Neural progenitor cell (in vitro differentiated cells): ENCODE data around the gene EDN1. TPM values are rescaled to one million over a fixed set of nuclear protein-coding genes. Genes with fewer than 3 reads are reported as not detected.

ENCODE experiments used
- DNase-seq: peaks from one replicate; pipeline ENCODE4 v3.0.0-alpha.2; 2016; ENCODE audit warnings: low spot score
- H2AFZ ChIP-seq: fragments of 200-600 bp; sonication (generic); replicated peaks from 2 replicates; pipeline ENCODE4 v1.6.1; 2016; ENCODE audit warnings: antibody characterized with exemption
- H3F3A ChIP-seq: fragments of 200-600 bp; sonication (generic); 2 replicates; pipeline ENCODE4 v1.6.1; 2016; ENCODE audit warnings: antibody characterized with exemption, low read depth
- H3K27ac ChIP-seq: fragments of 200-600 bp; sonication (generic); 2 replicates; pipeline ENCODE4 v1.5.1; 2016; ENCODE audit warnings: mild to moderate bottlenecking
- H3K27me3 ChIP-seq: fragments of 200-600 bp; sonication (generic); 2 replicates; pipeline ENCODE4 v1.6.1; 2016; ENCODE audit warnings: mild to moderate bottlenecking, moderate library complexity
- H3K36me3 ChIP-seq: fragments of 200-600 bp; sonication (generic); 2 replicates; pipeline ENCODE4 v1.5.1; 2016
- H3K4me1 ChIP-seq: fragments of 200-600 bp; sonication (generic); 2 replicates; pipeline ENCODE4 v1.6.1; 2016; ENCODE audit warnings: mixed run types
- H3K4me2 ChIP-seq: fragments of 200-600 bp; sonication (generic); 2 replicates; pipeline ENCODE4 v1.6.1; 2016
- H3K4me3 ChIP-seq: fragments of 200-600 bp; sonication (generic); 2 replicates; pipeline ENCODE4 v1.5.1; 2016
- H3K79me2 ChIP-seq: fragments of 200-600 bp; sonication (generic); 2 replicates; pipeline ENCODE4 v1.6.1; 2016; ENCODE audit warnings: low read depth
- H3K9ac ChIP-seq: fragments of 200-600 bp; sonication (generic); 2 replicates; pipeline ENCODE4 v1.6.1; 2016
- H3K9me3 ChIP-seq: fragments of 200-600 bp; sonication (generic); 2 replicates; pipeline ENCODE4 v1.5.1; 2016; ENCODE audit warnings: low read depth
- H4K20me1 ChIP-seq: fragments of 200-600 bp; sonication (generic); 2 replicates; pipeline ENCODE4 v1.6.1; 2016; ENCODE audit warnings: low read depth
- H3K27ac Mint-ChIP-seq: 3 replicates; pipeline ENCODE4 v1.8.0; 2021; ENCODE audit warnings: mixed read lengths
- H3K27me3 Mint-ChIP-seq: 2 replicates; pipeline ENCODE4 v1.8.0; 2022; ENCODE audit warnings: low read depth, mild to moderate bottlenecking, inconsistent platforms, moderate library complexity, mixed read lengths; ENCODE audit not compliant: insufficient read depth
- H3K36me3 Mint-ChIP-seq: 3 replicates; pipeline ENCODE4 v1.8.0; 2021; ENCODE audit warnings: mixed read lengths
- H3K4me1 Mint-ChIP-seq: 3 replicates; pipeline ENCODE4 v1.8.0; 2021; ENCODE audit warnings: mixed read lengths
- H3K4me3 Mint-ChIP-seq: 3 replicates; pipeline ENCODE4 v1.8.0; 2021; ENCODE audit warnings: mild to moderate bottlenecking, moderate library complexity, mixed read lengths
- H3K9me3 Mint-ChIP-seq: 3 replicates; pipeline ENCODE4 v1.8.0; 2020; ENCODE audit warnings: mixed read lengths
- EZH2 ChIP-seq: fragments of 200-600 bp; sonication (generic); IDR thresholded peaks from 2 replicates; pipeline ENCODE4 v1.6.1; 2017; ENCODE audit warnings: antibody characterized with exemption, mild to moderate bottlenecking, moderate library complexity
- EZH2phosphoT487 ChIP-seq: fragments of 200-600 bp; sonication (generic); IDR thresholded peaks from 2 replicates; pipeline ENCODE4 v1.6.1; 2017; ENCODE audit warnings: antibody characterized with exemption
- total RNA-seq: library from RNA; depleted of rRNA; stranded (reverse); fragments of >200 nt; gene quantifications from 2 replicates; pipeline ENCODE4 v1.2.3, GENCODE V29; 2015; ENCODE audit warnings: low replicate concordance
- TF ChIP-seq, protein P1 (sequence below): fragments of 200-600 bp; sonication (generic); IDR thresholded peaks from 2 replicates; pipeline ENCODE4 v1.5.1; 2017; ENCODE audit warnings: antibody characterized with exemption, mild to moderate bottlenecking

EDN1 gene
- total RNA-seq, 1 donor from 2014 or later, result 2.9 TPM

DNA sequence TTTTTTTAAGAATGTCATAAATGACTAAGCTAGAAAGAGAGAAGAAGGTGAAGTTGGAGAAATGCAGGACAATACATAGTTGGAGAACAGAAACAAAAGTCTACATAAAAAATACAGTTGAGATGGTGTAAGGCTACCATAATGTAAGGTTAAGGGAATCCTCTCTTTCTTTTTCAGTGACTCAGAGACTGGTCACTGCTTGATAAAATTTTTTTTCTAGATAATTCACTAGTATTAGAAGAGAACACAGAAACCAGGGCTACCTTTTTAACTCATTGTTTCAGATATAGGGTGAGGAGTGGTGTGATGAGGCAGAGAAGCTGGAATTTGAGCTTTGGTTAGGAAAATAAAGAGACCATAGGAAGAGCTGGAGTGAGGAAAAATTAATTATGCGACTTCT, 18.2 kb upstream of the EDN1 start:
- Histone ChIP-seq H3K36me3 (no peaks in the 10 kb centered on the region), H3K9me3 (peaks cover 5% of the 10 kb centered on the region), H4K20me1 (no peaks in the 10 kb centered on the region), H3K27me3 (no peaks in the 10 kb centered on the region), H3K27ac (no peak overlapping the region), H3K4me1 (no peaks in the 10 kb centered on the region), H3K9ac (no peak overlapping the region), H3K4me3 (no peak overlapping the region), H2AFZ (no peak overlapping the region), H3K79me2 (no peaks in the 10 kb centered on the region), H3K4me2 (no peak overlapping the region), H3F3A (no peaks in the 10 kb centered on the region)
- H3K36me3 Mint-ChIP-seq, result peaks cover 2% of the 10 kb centered on the region
- peaks cover 17% of the 10 kb centered on the region for H3K9me3 Mint-ChIP-seq
- no peak overlapping the region for H3K27ac Mint-ChIP-seq
- no peak for DNase-seq
- peaks cover 3% of the 10 kb centered on the region for H3K27me3 Mint-ChIP-seq
- H3K4me1 Mint-ChIP-seq, result no peaks in the 10 kb centered on the region
- TF ChIP-seq, protein P1, sequence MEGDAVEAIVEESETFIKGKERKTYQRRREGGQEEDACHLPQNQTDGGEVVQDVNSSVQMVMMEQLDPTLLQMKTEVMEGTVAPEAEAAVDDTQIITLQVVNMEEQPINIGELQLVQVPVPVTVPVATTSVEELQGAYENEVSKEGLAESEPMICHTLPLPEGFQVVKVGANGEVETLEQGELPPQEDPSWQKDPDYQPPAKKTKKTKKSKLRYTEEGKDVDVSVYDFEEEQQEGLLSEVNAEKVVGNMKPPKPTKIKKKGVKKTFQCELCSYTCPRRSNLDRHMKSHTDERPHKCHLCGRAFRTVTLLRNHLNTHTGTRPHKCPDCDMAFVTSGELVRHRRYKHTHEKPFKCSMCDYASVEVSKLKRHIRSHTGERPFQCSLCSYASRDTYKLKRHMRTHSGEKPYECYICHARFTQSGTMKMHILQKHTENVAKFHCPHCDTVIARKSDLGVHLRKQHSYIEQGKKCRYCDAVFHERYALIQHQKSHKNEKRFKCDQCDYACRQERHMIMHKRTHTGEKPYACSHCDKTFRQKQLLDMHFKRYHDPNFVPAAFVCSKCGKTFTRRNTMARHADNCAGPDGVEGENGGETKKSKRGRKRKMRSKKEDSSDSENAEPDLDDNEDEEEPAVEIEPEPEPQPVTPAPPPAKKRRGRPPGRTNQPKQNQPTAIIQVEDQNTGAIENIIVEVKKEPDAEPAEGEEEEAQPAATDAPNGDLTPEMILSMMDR, result no peak
- no peak for TF ChIP-seq EZH2phosphoT487
- TF ChIP-seq EZH2, result no peak
- H3K4me3 Mint-ChIP-seq, result no peak overlapping the region

DNA sequence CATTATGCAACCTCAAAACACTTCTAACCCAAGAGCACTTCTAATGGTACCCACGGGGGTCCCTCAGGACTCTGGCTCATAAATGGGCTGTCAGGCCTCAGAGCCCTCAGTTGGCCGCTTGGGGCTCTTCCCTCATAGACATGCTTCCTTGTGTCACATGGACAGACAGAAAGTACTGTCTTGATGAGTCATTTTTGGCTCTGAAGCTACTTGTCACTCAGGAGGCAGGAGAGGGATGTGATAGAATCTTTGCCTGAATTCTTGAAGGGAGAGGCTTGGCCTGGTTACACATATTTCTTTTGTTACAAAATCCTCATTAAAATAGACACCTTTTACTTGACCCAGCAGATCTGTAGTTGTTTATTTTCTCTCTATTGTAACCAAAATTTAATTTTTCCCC, 15.1 kb upstream of the EDN1 start:
- H3K9me3 ChIP-seq, result peaks cover 5% of the 10 kb centered on the region
- Mint-ChIP-seq H3K27me3 (peaks cover 3% of the 10 kb centered on the region), H3K4me1 (peaks cover 7% of the 10 kb centered on the region), H3K4me3 (no peak overlapping the region), H3K9me3 (peaks cover 21% of the 10 kb centered on the region), H3K27ac (no peak overlapping the region), H3K36me3 (peaks cover 2% of the 10 kb centered on the region)
- H3F3A ChIP-seq, result no peaks in the 10 kb centered on the region
- H3K4me2 ChIP-seq, result no peak overlapping the region
- H3K9ac ChIP-seq, result no peak overlapping the region
- H2AFZ ChIP-seq, result no peak overlapping the region
- TF ChIP-seq EZH2, result no peak
- TF ChIP-seq, protein P1, result no peak
- no peak for TF ChIP-seq EZH2phosphoT487
- no peak overlapping the region for H3K4me3 ChIP-seq
- H3K36me3 ChIP-seq, result no peaks in the 10 kb centered on the region
- DNase-seq, result no peak
- no peaks in the 10 kb centered on the region for H4K20me1 ChIP-seq
- no peak overlapping the region for H3K27ac ChIP-seq
- no peaks in the 10 kb centered on the region for H3K79me2 ChIP-seq
- no peaks in the 10 kb centered on the region for H3K4me1 ChIP-seq
- H3K27me3 ChIP-seq, result no peaks in the 10 kb centered on the region

DNA sequence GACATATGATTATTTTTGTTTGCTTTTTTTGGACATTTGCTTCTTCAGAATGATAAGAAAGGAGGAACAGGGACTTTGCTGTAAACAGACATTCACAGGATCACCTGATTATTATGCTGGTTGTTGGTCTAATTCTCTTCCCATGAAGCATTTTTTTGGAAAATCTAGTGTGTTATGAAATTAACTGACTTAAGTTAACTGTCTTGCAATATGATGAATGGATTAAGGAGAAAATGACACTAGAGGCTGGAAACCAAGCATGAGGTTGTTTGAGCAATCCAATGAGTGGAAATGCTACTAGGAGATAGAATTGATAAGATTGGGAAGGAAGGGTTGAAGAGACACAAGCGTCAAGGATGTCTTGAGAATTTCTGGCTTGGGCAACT, 13.2 kb upstream of the EDN1 start:
- Histone ChIP-seq H3K4me3 (no peak overlapping the region), H3K9me3 (no peaks in the 10 kb centered on the region), H2AFZ (no peak overlapping the region), H3K36me3 (no peaks in the 10 kb centered on the region), H3K27me3 (no peaks in the 10 kb centered on the region), H3K9ac (no peak overlapping the region), H4K20me1 (no peaks in the 10 kb centered on the region), H3K4me1 (no peaks in the 10 kb centered on the region), H3K79me2 (no peaks in the 10 kb centered on the region), H3K4me2 (no peak overlapping the region), H3F3A (no peaks in the 10 kb centered on the region), H3K27ac (no peak overlapping the region)
- no peak overlapping the region for H3K4me3 Mint-ChIP-seq
- TF ChIP-seq, protein P1, result no peak
- no peak for TF ChIP-seq EZH2
- no peak for TF ChIP-seq EZH2phosphoT487
- peaks cover 8% of the 10 kb centered on the region for H3K4me1 Mint-ChIP-seq
- H3K27ac Mint-ChIP-seq, result no peak overlapping the region
- H3K36me3 Mint-ChIP-seq, result peaks cover 2% of the 10 kb centered on the region
- no peak for DNase-seq
- H3K27me3 Mint-ChIP-seq, result peaks cover 3% of the 10 kb centered on the region
- H3K9me3 Mint-ChIP-seq, result peaks cover 12% of the 10 kb centered on the region
